Measurements from ENCODE around the gene C1QTNF1. TPM values are rescaled to one million over a fixed set of nuclear protein-coding genes. Genes with fewer than 3 reads are reported as not detected.

The C1QTNF1 gene
- total RNA-seq, 4 donors from 2014 or later = 58.8 to 135 (median 73.7) TPM

- H3K4me3 ChIP-seq (replicated peaks in 1 of 3) = no peak overlapping the region
- H3K27me3 ChIP-seq = no peaks in the 10 kb centered on the region
- no peak for DNase-seq
- H3K27ac ChIP-seq = peak overlapping the region in 1 of 3 donors; percentile 43
- intact Hi-C loops (cut with DNase I) = no loop called here
- H3K36me3 ChIP-seq = no peaks in the 10 kb centered on the region
- TF ChIP-seq, protein P1, sequence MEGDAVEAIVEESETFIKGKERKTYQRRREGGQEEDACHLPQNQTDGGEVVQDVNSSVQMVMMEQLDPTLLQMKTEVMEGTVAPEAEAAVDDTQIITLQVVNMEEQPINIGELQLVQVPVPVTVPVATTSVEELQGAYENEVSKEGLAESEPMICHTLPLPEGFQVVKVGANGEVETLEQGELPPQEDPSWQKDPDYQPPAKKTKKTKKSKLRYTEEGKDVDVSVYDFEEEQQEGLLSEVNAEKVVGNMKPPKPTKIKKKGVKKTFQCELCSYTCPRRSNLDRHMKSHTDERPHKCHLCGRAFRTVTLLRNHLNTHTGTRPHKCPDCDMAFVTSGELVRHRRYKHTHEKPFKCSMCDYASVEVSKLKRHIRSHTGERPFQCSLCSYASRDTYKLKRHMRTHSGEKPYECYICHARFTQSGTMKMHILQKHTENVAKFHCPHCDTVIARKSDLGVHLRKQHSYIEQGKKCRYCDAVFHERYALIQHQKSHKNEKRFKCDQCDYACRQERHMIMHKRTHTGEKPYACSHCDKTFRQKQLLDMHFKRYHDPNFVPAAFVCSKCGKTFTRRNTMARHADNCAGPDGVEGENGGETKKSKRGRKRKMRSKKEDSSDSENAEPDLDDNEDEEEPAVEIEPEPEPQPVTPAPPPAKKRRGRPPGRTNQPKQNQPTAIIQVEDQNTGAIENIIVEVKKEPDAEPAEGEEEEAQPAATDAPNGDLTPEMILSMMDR (IDR thresholded peaks at IDR 0.05) = no peak
- TF ChIP-seq POLR2A (IDR thresholded peaks at IDR 0.05) = no peak
- peaks cover 0 to 15% of the 10 kb centered on the region in 2 donors for H3K4me1 ChIP-seq
- no peaks in the 10 kb centered on the region for H3K9me3 ChIP-seq
- WGBS, 2 donors = 77 to 79% methylated on average over 19 to 21 of the region's 21 CpGs
These were observed 25.1 kb downstream of the C1QTNF1 start for GRCh38 chr17:79048826-79049755.

GRCh38 chr17:79049821-79050220 lies 25.9 kb downstream of the C1QTNF1 start:
- no peak for DNase-seq
- no peak for TF ChIP-seq POLR2A (IDR thresholded peaks at IDR 0.05)
- TF ChIP-seq, protein P1 (IDR thresholded peaks at IDR 0.05) = no peak
- no peaks in the 10 kb centered on the region for H3K36me3 ChIP-seq
- intact Hi-C loops (cut with DNase I) = no loop called here
- no peaks in the 10 kb centered on the region for H3K9me3 ChIP-seq
- WGBS, 2 donors = 94 to 96% methylated on average over 11 of the region's 11 CpGs
- no peak overlapping the region for H3K27ac ChIP-seq
- H3K4me1 ChIP-seq = peaks cover 0 to 15% of the 10 kb centered on the region in 2 donors
- H3K4me3 ChIP-seq (replicated peaks in 1 of 3) = no peak overlapping the region
- H3K27me3 ChIP-seq = no peaks in the 10 kb centered on the region

DNA sequence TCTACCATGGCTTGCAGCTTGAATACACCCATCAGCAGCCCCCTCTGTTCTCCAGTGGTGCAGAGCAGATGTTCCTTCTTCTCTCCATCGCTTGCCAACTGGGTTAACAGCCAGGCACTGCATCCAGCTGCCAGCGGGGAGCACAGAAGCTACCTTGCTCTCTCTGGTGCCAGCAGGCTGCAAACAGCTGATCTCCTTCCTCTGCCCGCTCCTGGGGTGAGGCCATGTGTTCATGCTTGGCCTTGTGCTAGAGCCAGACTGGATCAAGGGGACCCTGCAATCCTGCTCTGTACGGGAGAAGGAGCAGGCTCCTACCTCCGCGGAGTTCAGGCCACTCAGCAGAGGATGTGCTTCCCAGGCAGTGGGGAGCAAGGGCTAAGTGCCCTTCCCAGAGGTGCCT lies 26.6 kb downstream of the C1QTNF1 start:
- no peaks in the 10 kb centered on the region for H3K36me3 ChIP-seq
- peaks cover 0 to 15% of the 10 kb centered on the region in 2 donors for H3K4me1 ChIP-seq
- no peak for TF ChIP-seq POLR2A (IDR thresholded peaks at IDR 0.05)
- TF ChIP-seq, protein P1 (IDR thresholded peaks at IDR 0.05) = no peak
- H3K9me3 ChIP-seq = no peaks in the 10 kb centered on the region
- H3K27ac ChIP-seq = no peak overlapping the region
- no peaks in the 10 kb centered on the region for H3K27me3 ChIP-seq
- no peak overlapping the region for H3K4me3 ChIP-seq (replicated peaks in 1 of 3)
- intact Hi-C loops (cut with DNase I) = no loop called here
- no peak for DNase-seq
- WGBS, 2 donors = 89% methylated on average over 1 to 6 of the region's 6 CpGs

DNA sequence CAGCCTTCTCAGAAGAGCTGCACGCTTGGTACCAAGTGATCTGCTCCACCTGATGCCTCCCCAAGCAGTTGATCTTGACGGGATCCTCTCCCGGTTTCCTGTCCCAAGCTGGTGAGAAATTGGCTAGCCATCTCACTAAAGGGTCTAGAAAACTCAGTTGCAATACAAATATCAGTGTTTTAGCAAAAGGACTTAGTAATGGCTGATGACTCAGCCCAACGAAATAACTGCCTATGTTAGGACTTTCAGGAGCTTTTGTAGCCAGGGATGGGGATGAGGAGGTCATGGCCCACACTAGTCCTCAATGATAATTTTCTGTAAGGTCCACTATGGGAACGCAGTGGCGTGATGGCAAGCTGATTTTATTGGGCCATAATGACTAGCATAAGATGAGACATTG lies 27.3 kb downstream of the C1QTNF1 start:
- TF ChIP-seq, protein P1 (IDR thresholded peaks at IDR 0.05) = no peak
- no peak overlapping the region for H3K27ac ChIP-seq
- WGBS, 2 donors = 87 to 92% methylated on average over 6 of the region's 6 CpGs
- intact Hi-C loops (cut with DNase I) = no loop called here
- no peak for DNase-seq
- no peaks in the 10 kb centered on the region for H3K36me3 ChIP-seq
- peaks cover 0 to 13% of the 10 kb centered on the region in 2 donors for H3K4me1 ChIP-seq
- H3K9me3 ChIP-seq = no peaks in the 10 kb centered on the region
- no peaks in the 10 kb centered on the region for H3K27me3 ChIP-seq
- H3K4me3 ChIP-seq (replicated peaks in 1 of 3) = no peak overlapping the region

GRCh38 chr17:79052131-79052530 lies 28.2 kb downstream of the C1QTNF1 start:
- Histone ChIP-seq H3K4me1 (peaks cover 0 to 9% of the 10 kb centered on the region in 2 donors), H3K27ac (no peak overlapping the region), H3K27me3 (no peaks in the 10 kb centered on the region), H3K4me3 (replicated peaks in 1 of 3) (no peak overlapping the region), H3K9me3 (no peaks in the 10 kb centered on the region), H3K36me3 (no peaks in the 10 kb centered on the region)
- WGBS, 2 donors = 85 to 94% methylated on average over 1 of the region's 1 CpG
- no peak for DNase-seq
- intact Hi-C loops (cut with DNase I) = no loop called here
- TF ChIP-seq, protein P1 (IDR thresholded peaks at IDR 0.05) = no peak
- no peak for TF ChIP-seq POLR2A (IDR thresholded peaks at IDR 0.05)

All from thyroid gland (tissue), 4 donors.